Stimulated activated CD8-positive, alpha-beta memory T cell treated with anti-CD3 and anti-CD28 coated beads, Interleukin-7, amount 100 ng/mL, for 1 hour (primary cell): ENCODE measurements around the gene SEMA5A.

Source experiments
- DNase-seq, 2 donors: peaks; one replicate each; pipeline ENCODE4 v3.0.0-alpha.2; 2020; ENCODE audit warnings: low read depth in 2 of 2

SEMA5A gene

GRCh38 chr5:9279774-9280173 is 266.1 kb downstream of the SEMA5A start:
- DNase-seq = no peak

GRCh38 chr5:9278921-9279603 is 266.8 kb downstream of the SEMA5A start:
- no peak for DNase-seq

- DNase-seq = no peak
Measured at GRCh38 chr5:9269014-9269413, 276.9 kb downstream of the SEMA5A start.

- no peak for DNase-seq
Measured at GRCh38 chr5:9268226-9268625, 277.6 kb downstream of the SEMA5A start.

- no peak for DNase-seq
Measured at GRCh38 chr5:9265441-9266287, 280.2 kb downstream of the SEMA5A start.

GRCh38 chr5:9264301-9264700 is 281.6 kb downstream of the SEMA5A start:
- DNase-seq = no peak

- no peak for DNase-seq
Measured at GRCh38 chr5:9263656-9264055, 282.2 kb downstream of the SEMA5A start.

- no peak for DNase-seq
Measured at GRCh38 chr5:9251379-9251980, 294.4 kb downstream of the SEMA5A start.

GRCh38 chr5:9249231-9249630 is 296.6 kb downstream of the SEMA5A start:
- no peak for DNase-seq

- no peak for DNase-seq
Measured at GRCh38 chr5:9245071-9245470, 300.8 kb downstream of the SEMA5A start.

GRCh38 chr5:9244417-9244816 is 301.5 kb downstream of the SEMA5A start:
- DNase-seq = no peak

GRCh38 chr5:9241479-9242305 is 304.2 kb downstream of the SEMA5A start:
- DNase-seq = no peak

GRCh38 chr5:9240431-9240830 is 305.4 kb downstream of the SEMA5A start:
- DNase-seq = no peak

- no peak for DNase-seq
Measured at GRCh38 chr5:9239626-9240025, 306.2 kb downstream of the SEMA5A start.

- no peak for DNase-seq
Measured at GRCh38 chr5:9239071-9239470, 306.8 kb downstream of the SEMA5A start.

GRCh38 chr5:9233712-9234111 is 312.2 kb downstream of the SEMA5A start:
- DNase-seq = no peak

GRCh38 chr5:9233035-9233434 is 312.8 kb downstream of the SEMA5A start:
- DNase-seq = no peak

GRCh38 chr5:9231842-9232241 is 314.0 kb downstream of the SEMA5A start:
- DNase-seq = no peak

- DNase-seq = no peak
Measured at GRCh38 chr5:9230355-9230754, 315.5 kb downstream of the SEMA5A start.

- DNase-seq = no peak
Measured at GRCh38 chr5:9226016-9226536, 319.8 kb downstream of the SEMA5A start.

- DNase-seq = no peak
Measured at GRCh38 chr5:9222054-9222976, 323.6 kb downstream of the SEMA5A start.
